Measurements from ENCODE around the gene GNAI3. TPM values are rescaled to one million over a fixed set of nuclear protein-coding genes. Genes with fewer than 3 reads are reported as not detected.

GNAI3 gene
- total and polyA plus RNA-seq, 2 of the 13 experiments (the other 11 are each of a cell fraction or from before 2014, with no cell fraction given): 4.3 to 9.0 TPM

- TF ChIP-seq SNAPC4 (CRISPR knock-in tag; IDR thresholded peaks at IDR 0.05) (no peak), ZNF878 (CRISPR knock-in tag; IDR thresholded peaks at IDR 0.05) (no peak), ZNF850 (CRISPR knock-in tag; conservative IDR thresholded peaks at IDR 0.05) (0 out of 2 replicates have a peak, but pooled peaks have one; percentile 27), ARNTL (CRISPR knock-in tag; IDR thresholded peaks at IDR 0.05) (0 out of 2 replicates have a peak, but pooled peaks have one; percentile 22), ZSCAN30 (CRISPR knock-in tag; IDR thresholded peaks at IDR 0.05) (no peak), THYN1 (CRISPR knock-in tag; IDR thresholded peaks at IDR 0.05; ENCODE audit: borderline replicate concordance, low read depth) (no peak), ELF3 (CRISPR knock-in tag; IDR thresholded peaks at IDR 0.05) (peak; percentile 86), MXI1 (IDR thresholded peaks at IDR 0.05; ENCODE audit: borderline replicate concordance, low read depth, low read length) (peak; percentile 82; the same call in 2 of the 3 replicates), ZZZ3 (CRISPR knock-in tag; IDR thresholded peaks at IDR 0.05; ENCODE audit: borderline replicate concordance) (0 out of 2 replicates have a peak, but pooled peaks have one; percentile 43), ERF (CRISPR knock-in tag; IDR thresholded peaks at IDR 0.05) (0 out of 2 replicates have a peak, but pooled peaks have one; percentile 20), ZBTB4 (CRISPR knock-in tag; IDR thresholded peaks at IDR 0.05; ENCODE audit: borderline replicate concordance) (no peak), MIXL1 (CRISPR knock-in tag; IDR thresholded peaks at IDR 0.05) (no peak), SIN3A (IDR thresholded peaks at IDR 0.05; ENCODE audit: borderline replicate concordance, low read depth, low read length) (peak; percentile 75; the same call in 1 of the 2 replicates), ZNF777 (CRISPR knock-in tag; IDR thresholded peaks at IDR 0.05) (no peak)
- TF ChIP-seq, protein P1, sequence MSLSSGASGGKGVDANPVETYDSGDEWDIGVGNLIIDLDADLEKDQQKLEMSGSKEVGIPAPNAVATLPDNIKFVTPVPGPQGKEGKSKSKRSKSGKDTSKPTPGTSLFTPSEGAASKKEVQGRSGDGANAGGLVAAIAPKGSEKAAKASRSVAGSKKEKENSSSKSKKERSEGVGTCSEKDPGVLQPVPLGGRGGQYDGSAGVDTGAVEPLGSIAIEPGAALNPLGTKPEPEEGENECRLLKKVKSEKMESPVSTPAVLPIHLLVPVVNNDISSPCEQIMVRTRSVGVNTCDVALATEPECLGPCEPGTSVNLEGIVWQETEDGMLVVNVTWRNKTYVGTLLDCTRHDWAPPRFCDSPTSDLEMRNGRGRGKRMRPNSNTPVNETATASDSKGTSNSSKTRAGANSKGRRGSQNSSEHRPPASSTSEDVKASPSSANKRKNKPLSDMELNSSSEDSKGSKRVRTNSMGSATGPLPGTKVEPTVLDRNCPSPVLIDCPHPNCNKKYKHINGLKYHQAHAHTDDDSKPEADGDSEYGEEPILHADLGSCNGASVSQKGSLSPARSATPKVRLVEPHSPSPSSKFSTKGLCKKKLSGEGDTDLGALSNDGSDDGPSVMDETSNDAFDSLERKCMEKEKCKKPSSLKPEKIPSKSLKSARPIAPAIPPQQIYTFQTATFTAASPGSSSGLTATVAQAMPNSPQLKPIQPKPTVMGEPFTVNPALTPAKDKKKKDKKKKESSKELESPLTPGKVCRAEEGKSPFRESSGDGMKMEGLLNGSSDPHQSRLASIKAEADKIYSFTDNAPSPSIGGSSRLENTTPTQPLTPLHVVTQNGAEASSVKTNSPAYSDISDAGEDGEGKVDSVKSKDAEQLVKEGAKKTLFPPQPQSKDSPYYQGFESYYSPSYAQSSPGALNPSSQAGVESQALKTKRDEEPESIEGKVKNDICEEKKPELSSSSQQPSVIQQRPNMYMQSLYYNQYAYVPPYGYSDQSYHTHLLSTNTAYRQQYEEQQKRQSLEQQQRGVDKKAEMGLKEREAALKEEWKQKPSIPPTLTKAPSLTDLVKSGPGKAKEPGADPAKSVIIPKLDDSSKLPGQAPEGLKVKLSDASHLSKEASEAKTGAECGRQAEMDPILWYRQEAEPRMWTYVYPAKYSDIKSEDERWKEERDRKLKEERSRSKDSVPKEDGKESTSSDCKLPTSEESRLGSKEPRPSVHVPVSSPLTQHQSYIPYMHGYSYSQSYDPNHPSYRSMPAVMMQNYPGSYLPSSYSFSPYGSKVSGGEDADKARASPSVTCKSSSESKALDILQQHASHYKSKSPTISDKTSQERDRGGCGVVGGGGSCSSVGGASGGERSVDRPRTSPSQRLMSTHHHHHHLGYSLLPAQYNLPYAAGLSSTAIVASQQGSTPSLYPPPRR (CRISPR knock-in tag; IDR thresholded peaks at IDR 0.05; ENCODE audit: borderline replicate concordance): 0 out of 2 replicates have a peak, but pooled peaks have one; percentile 22
- TF ChIP-seq, protein P2, sequence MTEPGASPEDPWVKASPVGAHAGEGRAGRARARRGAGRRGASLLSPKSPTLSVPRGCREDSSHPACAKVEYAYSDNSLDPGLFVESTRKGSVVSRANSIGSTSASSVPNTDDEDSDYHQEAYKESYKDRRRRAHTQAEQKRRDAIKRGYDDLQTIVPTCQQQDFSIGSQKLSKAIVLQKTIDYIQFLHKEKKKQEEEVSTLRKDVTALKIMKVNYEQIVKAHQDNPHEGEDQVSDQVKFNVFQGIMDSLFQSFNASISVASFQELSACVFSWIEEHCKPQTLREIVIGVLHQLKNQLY (CRISPR knock-in tag; IDR thresholded peaks at IDR 0.05): 0 out of 2 replicates have a peak, but pooled peaks have one; percentile 51
Measured at GRCh38 chr1:109620841-109621286, 72.4 kb downstream of the GNAI3 start (continued).
